ENCODE measurements around the gene PPM1J.

DNA sequence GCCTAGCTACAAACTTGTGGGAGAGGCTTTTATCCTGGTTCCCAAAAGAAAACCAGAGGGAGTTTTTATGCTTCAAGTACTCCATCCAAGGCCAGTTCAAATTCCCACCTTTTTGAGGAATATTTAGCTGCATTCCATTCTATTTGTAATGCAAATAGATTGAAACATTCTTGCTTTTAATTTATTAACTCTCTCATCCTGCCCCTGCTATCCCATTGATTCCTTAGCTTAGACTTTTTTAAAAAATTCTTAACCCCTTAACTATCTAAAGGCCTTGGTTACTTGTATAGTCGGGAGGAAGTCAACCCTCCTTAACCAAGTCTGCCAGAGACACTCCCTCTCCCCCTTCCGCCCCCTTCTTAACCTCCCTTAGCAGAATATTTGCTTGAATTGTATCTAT is 43.1 kb downstream of the PPM1J start:
- no peak for TF ChIP-seq EZH2 (IDR thresholded peaks at IDR 0.05; ENCODE audit: borderline replicate concordance)
- TF ChIP-seq, protein P1, sequence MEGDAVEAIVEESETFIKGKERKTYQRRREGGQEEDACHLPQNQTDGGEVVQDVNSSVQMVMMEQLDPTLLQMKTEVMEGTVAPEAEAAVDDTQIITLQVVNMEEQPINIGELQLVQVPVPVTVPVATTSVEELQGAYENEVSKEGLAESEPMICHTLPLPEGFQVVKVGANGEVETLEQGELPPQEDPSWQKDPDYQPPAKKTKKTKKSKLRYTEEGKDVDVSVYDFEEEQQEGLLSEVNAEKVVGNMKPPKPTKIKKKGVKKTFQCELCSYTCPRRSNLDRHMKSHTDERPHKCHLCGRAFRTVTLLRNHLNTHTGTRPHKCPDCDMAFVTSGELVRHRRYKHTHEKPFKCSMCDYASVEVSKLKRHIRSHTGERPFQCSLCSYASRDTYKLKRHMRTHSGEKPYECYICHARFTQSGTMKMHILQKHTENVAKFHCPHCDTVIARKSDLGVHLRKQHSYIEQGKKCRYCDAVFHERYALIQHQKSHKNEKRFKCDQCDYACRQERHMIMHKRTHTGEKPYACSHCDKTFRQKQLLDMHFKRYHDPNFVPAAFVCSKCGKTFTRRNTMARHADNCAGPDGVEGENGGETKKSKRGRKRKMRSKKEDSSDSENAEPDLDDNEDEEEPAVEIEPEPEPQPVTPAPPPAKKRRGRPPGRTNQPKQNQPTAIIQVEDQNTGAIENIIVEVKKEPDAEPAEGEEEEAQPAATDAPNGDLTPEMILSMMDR (IDR thresholded peaks at IDR 0.05; ENCODE audit: poor library complexity): no peak

Data from hepatocyte (in vitro differentiated cells).